ENCODE results near the gene CTNNA2. TPM values are rescaled to one million over a fixed set of nuclear protein-coding genes. Genes with fewer than 3 reads are reported as not detected.

CTNNA2 gene
- total and polyA plus RNA-seq, 9 of the 15 experiments (the other 6 are each of a cell fraction or from before 2014, with no cell fraction given) = 0.03 to 0.40 (median 0.15) TPM

DNA sequence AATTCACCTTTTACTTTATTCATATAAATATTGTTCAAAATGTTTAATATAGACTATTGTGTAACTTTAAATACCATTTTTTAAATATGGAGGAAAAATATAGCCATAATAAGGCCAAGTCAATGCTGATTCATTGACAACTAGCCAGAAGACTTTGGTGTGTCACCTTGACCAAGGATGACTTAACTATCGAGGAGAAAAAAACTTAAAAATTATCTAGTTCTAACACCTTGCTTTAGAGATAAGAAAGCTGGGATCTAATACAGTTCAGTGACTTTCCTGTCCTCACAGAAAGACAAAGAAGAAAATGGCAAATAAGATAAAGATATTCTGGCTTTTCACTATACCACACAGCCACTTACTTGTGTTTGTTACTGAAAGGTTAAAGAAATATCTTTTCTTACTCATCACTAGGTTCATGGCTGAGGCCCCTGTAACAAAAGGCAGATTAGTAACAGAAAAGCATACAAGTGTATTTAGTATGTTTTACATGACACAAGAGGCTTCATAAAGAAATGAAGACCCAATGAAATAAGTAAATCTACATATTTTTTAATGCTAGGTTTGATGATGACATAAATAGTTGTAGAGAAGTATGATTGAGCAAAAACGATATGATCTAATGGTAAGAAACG is 857.6 kb downstream of the CTNNA2 start (continued):
- TF ChIP-seq ATF1 (CRISPR knock-in tag; IDR thresholded peaks at IDR 0.05) = no peak
- TF ChIP-seq ATF1 (tag; IDR thresholded peaks at IDR 0.05) = peak; percentile 10; the same call in 1 of the 2 replicates
- peak; percentile 92 for TF ChIP-seq FOSL1 (tag; conservative IDR thresholded peaks at IDR 0.05)
- peak; percentile 95 for TF ChIP-seq SMARCE1 (IDR thresholded peaks at IDR 0.05)
- TF ChIP-seq, protein P1, sequence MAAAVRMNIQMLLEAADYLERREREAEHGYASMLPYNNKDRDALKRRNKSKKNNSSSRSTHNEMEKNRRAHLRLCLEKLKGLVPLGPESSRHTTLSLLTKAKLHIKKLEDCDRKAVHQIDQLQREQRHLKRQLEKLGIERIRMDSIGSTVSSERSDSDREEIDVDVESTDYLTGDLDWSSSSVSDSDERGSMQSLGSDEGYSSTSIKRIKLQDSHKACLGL (CRISPR knock-in tag; IDR thresholded peaks at IDR 0.05; ENCODE audit: borderline replicate concordance, poor library complexity, severe bottlenecking) = no peak
- no peak for TF ChIP-seq ZC3H11A (IDR thresholded peaks at IDR 0.05; ENCODE audit: low read depth, low read length)
- TF ChIP-seq TOE1 (IDR thresholded peaks at IDR 0.05; ENCODE audit: borderline replicate concordance) = no peak
- TF ChIP-seq TOE1 (CRISPR knock-in tag; IDR thresholded peaks at IDR 0.05; ENCODE audit: borderline replicate concordance, low read depth) = no peak
- TF ChIP-seq, protein P2, sequence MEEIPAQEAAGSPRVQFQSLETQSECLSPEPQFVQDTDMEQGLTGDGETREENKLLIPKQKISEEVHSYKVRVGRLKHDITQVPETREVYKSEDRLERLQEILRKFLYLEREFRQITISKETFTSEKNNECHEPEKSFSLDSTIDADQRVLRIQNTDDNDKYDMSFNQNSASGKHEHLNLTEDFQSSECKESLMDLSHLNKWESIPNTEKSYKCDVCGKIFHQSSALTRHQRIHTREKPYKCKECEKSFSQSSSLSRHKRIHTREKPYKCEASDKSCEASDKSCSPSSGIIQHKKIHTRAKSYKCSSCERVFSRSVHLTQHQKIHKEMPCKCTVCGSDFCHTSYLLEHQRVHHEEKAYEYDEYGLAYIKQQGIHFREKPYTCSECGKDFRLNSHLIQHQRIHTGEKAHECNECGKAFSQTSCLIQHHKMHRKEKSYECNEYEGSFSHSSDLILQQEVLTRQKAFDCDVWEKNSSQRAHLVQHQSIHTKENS (CRISPR knock-in tag; IDR thresholded peaks at IDR 0.05) = no peak
- TF ChIP-seq MEIS2 (IDR thresholded peaks at IDR 0.05; ENCODE audit: partially characterized antibody) = peak; percentile 64
- TF ChIP-seq SRSF1 (IDR thresholded peaks at IDR 0.05; ENCODE audit: low read depth, low read length) = no peak
- TF ChIP-seq ZNF644 (tag; IDR thresholded peaks at IDR 0.05; ENCODE audit: low read depth) = peak; percentile 67; the same call in 1 of the 2 replicates
- TF ChIP-seq PHF8 (IDR thresholded peaks at IDR 0.05; ENCODE audit: borderline replicate concordance, low read length) = no peak
- peak; percentile 96 for TF ChIP-seq SOX6 (IDR thresholded peaks at IDR 0.05)
- TF ChIP-seq ZFP36 (IDR thresholded peaks at IDR 0.05; ENCODE audit: low read depth, low read length, partially characterized antibody) = no peak
- TF ChIP-seq ARID1B (IDR thresholded peaks at IDR 0.05) = peak; percentile 97
- peak; percentile 95 for TF ChIP-seq TEAD4 (IDR thresholded peaks at IDR 0.05; ENCODE audit: low read length)
- TF ChIP-seq TEAD4 (CRISPR knock-in tag; IDR thresholded peaks at IDR 0.05; ENCODE audit: borderline replicate concordance) = no peak
- no peak for TF ChIP-seq POLR2G (IDR thresholded peaks at IDR 0.05; ENCODE audit: low read depth, low read length)
- peak; percentile 40 for TF ChIP-seq DACH1 (IDR thresholded peaks at IDR 0.05; ENCODE audit: partially characterized antibody)
- TF ChIP-seq ELF4 (CRISPR knock-in tag; IDR thresholded peaks at IDR 0.05) = 0 out of 2 replicates have a peak, but pooled peaks have one; percentile 28
- no peak for TF ChIP-seq ARID3A (IDR thresholded peaks at IDR 0.05; ENCODE audit: borderline replicate concordance, low read depth, low read length)
- TF ChIP-seq GATAD2A (IDR thresholded peaks at IDR 0.05) = no peak
- TF ChIP-seq TEAD1 (CRISPR knock-in tag; IDR thresholded peaks at IDR 0.05) = no peak
- no peak for TF ChIP-seq PRPF4 (IDR thresholded peaks at IDR 0.05; ENCODE audit: insufficient read depth, low read depth, low read length, poor library complexity, severe bottlenecking)

Data from K562 (cell line).